Activated T-cell treated with anti-CD3 and anti-CD28 coated beads, Interleukin-2, amount 50 U/mL, for 4 hours (primary cell): ENCODE measurements around the gene ATRN. TPM values are rescaled to one million over a fixed set of nuclear protein-coding genes. Genes with fewer than 3 reads are reported as not detected.

Experiments
- ATAC-seq, 2 donors: fragments of 200-7000 bp; cut with Tn5 transposase; one replicate each; pipeline ENCODE4 v1.10.0; 2021
- DNase-seq: peaks from one replicate; pipeline ENCODE4 v3.0.0-alpha.2; 2020
- H3K27me3 Mint-ChIP-seq: one replicate; pipeline ENCODE4 v1.8.0; 2021; ENCODE audit warnings: low read depth, mixed read lengths
- H3K36me3 Mint-ChIP-seq: one replicate; pipeline ENCODE4 v1.8.0; 2022; ENCODE audit warnings: mixed read lengths; ENCODE audit not compliant: insufficient read depth
- H3K4me1 Mint-ChIP-seq: one replicate; pipeline ENCODE4 v1.8.0; 2021; ENCODE audit warnings: low read depth, mixed read lengths
- H3K4me3 Mint-ChIP-seq: one replicate; pipeline ENCODE4 v1.8.0; 2021; ENCODE audit warnings: mild to moderate bottlenecking, moderate library complexity, mixed read lengths
- H3K9me3 Mint-ChIP-seq: one replicate; pipeline ENCODE4 v1.8.0; 2021; ENCODE audit warnings: mixed read lengths
- total RNA-seq, 3 donors: library from RNA; stranded (reverse); gene quantifications; one replicate each; pipeline ENCODE4 v1.2.1, GENCODE V29; 2021

Gene ATRN
- total RNA-seq, 3 donors from 2014 or later: 12.3 to 12.5 (median 12.3) TPM

DNA sequence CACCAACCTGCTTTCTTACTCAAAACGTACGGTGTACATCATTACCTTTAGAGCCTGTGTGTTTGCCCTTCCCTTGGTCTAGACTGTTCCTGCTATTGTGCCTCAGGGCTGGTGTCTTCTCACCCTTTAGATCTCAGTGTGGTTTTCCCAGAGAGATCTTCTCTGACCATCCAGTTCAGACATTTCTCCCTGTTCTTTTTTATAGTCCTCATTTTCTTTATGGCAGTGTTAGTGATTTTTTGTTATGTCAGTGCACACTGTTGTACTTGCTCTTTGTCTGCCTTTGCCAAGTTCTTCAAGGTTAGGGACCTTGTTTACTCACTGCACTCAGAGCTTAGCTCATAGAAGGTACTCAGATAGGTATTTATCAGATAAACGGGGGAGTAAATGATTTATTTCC lies 82.8 kb downstream of the ATRN start:
- H3K27me3 Mint-ChIP-seq: no peaks in the 10 kb centered on the region
- DNase-seq: no peak
- ATAC-seq: no peak
- H3K36me3 Mint-ChIP-seq: peaks cover 41% of the 10 kb centered on the region
- peaks cover 3% of the 10 kb centered on the region for H3K4me1 Mint-ChIP-seq
- no peaks in the 10 kb centered on the region for H3K9me3 Mint-ChIP-seq
- no peak overlapping the region for H3K4me3 Mint-ChIP-seq

DNA sequence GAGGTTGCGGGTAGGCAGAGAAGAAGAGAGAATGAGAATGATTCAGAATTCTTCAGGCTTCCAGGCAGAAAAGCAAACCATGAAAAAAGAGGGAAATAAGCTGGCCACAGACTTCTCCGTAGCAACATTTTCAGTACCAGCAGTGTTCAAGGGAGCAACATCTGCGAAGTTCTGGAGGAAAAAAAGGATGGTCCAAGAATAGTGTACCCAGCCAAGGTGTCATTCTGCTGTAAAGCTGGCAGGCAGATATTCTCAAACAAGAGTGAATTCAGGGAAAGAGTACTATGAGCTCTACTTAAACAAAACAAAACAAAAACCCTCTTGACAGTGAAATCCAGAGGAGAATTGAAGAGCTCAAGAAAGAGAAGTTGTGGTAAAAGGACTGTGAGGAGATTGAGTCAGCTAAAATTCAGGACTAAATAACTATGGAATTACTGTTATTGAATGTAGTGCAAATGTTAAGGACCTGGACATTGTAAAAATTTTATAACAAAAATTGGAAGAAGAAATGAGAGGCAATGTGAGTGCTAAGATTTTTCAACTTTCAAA lies 86.5 kb downstream of the ATRN start:
- ATAC-seq: no peak
- H3K27me3 Mint-ChIP-seq: no peaks in the 10 kb centered on the region
- no peaks in the 10 kb centered on the region for H3K4me1 Mint-ChIP-seq
- no peak for DNase-seq
- H3K4me3 Mint-ChIP-seq: no peak overlapping the region
- H3K9me3 Mint-ChIP-seq: no peaks in the 10 kb centered on the region
- peaks cover 30% of the 10 kb centered on the region for H3K36me3 Mint-ChIP-seq

DNA sequence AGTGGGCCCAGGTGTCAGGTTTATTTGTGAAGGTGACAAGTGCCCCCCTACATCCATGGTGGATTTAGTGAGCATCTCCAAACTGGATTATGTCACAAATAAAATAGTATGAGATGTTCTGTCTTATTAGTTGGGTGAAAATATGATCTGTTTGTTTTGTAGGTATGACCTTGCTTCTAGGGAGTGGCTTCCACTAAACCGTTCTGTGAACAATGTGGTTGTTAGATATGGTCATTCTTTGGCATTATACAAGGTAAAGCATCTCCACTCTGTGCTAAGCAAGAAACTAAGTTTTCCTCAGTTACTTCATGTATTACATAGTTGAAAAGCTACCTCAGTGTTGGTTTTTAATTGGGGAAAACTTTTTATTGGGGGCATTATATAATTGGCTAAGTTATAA lies 88.4 kb downstream of the ATRN start:
- peaks cover 27% of the 10 kb centered on the region for H3K36me3 Mint-ChIP-seq
- ATAC-seq (no peak), DNase-seq (no peak)
- no peaks in the 10 kb centered on the region for H3K27me3 Mint-ChIP-seq
- no peak overlapping the region for H3K4me3 Mint-ChIP-seq
- H3K9me3 Mint-ChIP-seq: no peaks in the 10 kb centered on the region
- H3K4me1 Mint-ChIP-seq: no peaks in the 10 kb centered on the region

DNA sequence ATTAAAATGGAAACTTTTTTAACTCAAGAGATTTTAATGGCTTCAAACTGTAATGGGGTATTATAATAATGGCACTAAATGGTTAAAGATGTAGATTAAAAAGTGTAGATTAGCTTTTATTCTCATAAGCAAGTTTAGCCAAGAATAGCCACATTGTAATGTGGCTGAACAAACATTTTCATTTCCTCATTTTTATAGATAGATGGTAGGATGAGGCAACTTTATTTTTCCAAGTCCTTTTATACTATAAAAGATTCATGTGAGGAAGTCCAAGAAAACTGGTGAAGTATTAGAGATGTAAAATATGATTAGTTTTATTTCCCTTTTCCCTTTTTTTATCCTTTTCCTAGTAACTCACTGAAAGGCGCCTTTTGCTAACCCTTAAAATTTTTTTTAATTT lies 88.8 kb downstream of the ATRN start:
- Mint-ChIP-seq H3K4me3 (no peak overlapping the region), H3K4me1 (no peaks in the 10 kb centered on the region), H3K27me3 (no peaks in the 10 kb centered on the region), H3K9me3 (no peaks in the 10 kb centered on the region), H3K36me3 (peaks cover 27% of the 10 kb centered on the region)
- no peak for ATAC-seq
- no peak for DNase-seq

DNA sequence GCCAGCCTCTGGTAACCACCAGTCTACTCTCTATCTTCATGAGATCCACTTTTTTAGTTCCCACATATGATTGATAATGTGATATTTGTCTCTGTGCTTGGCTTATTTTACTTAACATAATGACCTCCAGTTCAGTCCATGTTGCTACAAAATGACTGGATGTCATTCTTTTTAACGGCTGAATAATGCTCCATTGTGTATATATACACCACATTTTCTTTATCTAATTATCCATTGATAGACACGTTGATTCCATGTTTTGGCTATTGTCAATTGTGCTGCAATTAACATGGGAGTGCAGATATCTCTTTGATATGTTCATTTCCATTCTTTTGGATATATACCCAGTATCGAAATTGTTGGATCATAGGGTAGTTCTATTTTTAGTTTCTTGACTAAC lies 89.3 kb downstream of the ATRN start:
- ATAC-seq (no peak), DNase-seq (no peak)
- Mint-ChIP-seq H3K27me3 (no peaks in the 10 kb centered on the region), H3K36me3 (peaks cover 27% of the 10 kb centered on the region), H3K9me3 (no peaks in the 10 kb centered on the region), H3K4me3 (no peak overlapping the region), H3K4me1 (no peaks in the 10 kb centered on the region)

DNA sequence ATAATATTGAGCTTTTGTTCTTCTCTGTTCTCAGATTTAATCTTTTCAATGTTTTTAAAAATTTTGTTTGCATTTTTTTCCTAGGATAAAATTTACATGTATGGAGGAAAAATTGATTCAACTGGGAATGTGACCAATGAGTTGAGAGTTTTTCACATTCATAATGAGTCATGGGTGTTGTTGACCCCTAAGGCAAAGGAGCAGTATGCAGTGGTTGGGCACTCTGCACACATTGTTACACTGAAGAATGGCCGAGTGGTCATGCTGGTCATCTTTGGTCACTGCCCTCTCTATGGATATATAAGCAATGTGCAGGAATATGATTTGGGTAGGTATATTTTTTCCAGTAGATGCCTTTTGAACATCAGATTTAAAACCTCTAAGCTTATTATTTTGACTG lies 89.8 kb downstream of the ATRN start:
- no peak for DNase-seq
- no peak for ATAC-seq
- no peak overlapping the region for H3K4me3 Mint-ChIP-seq
- peaks cover 26% of the 10 kb centered on the region for H3K36me3 Mint-ChIP-seq
- no peaks in the 10 kb centered on the region for H3K4me1 Mint-ChIP-seq
- no peaks in the 10 kb centered on the region for H3K27me3 Mint-ChIP-seq
- H3K9me3 Mint-ChIP-seq: no peaks in the 10 kb centered on the region

DNA sequence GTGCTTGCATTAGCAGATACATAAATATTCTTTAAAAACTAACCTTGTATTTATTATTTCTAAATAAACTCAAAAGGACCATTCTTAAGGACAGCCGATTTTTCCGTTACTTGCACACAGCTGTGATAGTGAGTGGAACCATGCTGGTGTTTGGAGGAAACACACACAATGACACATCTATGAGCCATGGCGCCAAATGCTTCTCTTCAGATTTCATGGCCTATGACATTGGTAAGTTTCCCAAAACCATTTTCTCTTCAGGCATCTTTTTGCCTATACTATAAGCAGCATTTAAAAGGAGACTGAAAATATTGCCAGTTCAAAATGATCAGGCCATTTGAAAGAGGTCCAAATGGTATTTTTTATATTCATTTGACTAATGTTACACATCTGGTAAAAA lies 92.3 kb downstream of the ATRN start:
- H3K4me1 Mint-ChIP-seq: no peaks in the 10 kb centered on the region
- peaks cover 16% of the 10 kb centered on the region for H3K36me3 Mint-ChIP-seq
- ATAC-seq (no peak), DNase-seq (no peak)
- H3K9me3 Mint-ChIP-seq: no peaks in the 10 kb centered on the region
- no peaks in the 10 kb centered on the region for H3K27me3 Mint-ChIP-seq
- no peak overlapping the region for H3K4me3 Mint-ChIP-seq

DNA sequence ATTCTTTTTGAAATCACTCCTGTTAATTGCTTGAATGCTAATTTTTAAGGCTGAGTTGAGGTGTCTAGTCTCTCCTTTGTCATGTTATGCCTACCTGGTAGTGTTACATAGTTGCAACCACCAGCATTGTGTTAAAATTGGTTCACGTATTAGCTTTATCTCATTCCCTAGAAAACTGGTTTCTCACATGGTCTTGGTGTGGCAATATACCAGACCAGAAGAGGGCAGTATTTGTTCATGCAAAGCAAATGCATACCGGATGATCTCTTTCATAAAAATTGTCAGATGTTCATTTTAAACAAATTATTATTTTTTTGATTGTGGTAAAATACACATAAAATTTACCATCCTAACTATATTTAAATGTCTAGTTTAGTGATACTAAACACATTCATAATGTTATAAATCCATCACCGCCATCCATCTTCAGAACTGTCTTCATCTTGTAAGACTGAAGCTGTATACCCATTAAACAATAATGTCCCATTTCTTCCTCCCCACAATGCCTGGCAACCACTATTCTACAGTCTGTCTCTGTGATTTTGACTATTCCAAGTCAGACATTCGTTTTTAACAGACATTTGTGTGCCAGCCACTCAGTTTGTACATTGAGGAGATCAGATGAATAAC lies 92.8 kb downstream of the ATRN start:
- Mint-ChIP-seq H3K27me3 (no peaks in the 10 kb centered on the region), H3K9me3 (no peaks in the 10 kb centered on the region), H3K4me1 (no peaks in the 10 kb centered on the region), H3K36me3 (peaks cover 16% of the 10 kb centered on the region), H3K4me3 (no peak overlapping the region)
- ATAC-seq (no peak), DNase-seq (no peak)

DNA sequence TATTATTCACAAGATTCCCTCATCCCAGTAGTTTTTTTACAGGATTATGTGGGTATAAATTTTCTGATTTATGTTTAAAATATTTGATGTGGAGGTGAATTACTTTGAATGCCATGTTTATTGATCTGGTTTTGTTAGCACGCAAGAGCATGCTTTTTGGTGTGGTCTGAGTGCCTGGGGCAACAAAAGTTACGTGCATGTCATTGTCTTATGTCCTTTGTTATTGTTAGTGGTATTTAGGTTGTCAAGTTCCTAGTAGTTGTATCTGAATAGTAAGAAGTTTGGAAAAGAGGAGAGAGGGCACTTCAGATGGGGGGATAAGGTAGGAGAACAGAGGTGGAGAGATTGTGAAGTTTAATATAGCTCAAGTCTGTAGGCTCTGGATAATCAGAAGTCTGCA lies 95.0 kb downstream of the ATRN start:
- Mint-ChIP-seq H3K9me3 (no peaks in the 10 kb centered on the region), H3K36me3 (peaks cover 12% of the 10 kb centered on the region), H3K4me1 (no peaks in the 10 kb centered on the region), H3K27me3 (no peaks in the 10 kb centered on the region), H3K4me3 (no peak overlapping the region)
- no peak for ATAC-seq
- DNase-seq: no peak

DNA sequence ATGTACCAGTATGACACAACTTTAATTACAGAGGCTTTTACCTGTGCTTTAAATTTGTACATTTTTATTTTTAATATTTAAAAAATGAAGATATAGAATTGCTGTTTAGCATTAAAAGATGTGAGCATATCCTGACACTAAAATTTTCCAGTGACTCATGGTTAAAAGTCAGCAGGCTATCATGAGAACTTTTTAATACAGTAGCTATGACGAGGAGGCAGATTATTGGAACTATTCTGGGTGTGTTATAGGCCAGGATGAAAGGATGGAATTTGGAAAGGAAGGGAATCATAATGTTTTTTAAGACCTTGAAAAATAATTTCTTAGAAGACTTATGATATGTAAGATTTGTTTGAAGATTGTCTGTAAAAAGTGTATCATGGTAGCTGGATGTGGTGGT lies 101.3 kb downstream of the ATRN start:
- Mint-ChIP-seq H3K36me3 (peaks cover 30% of the 10 kb centered on the region), H3K4me1 (no peaks in the 10 kb centered on the region), H3K4me3 (no peak overlapping the region), H3K9me3 (no peaks in the 10 kb centered on the region), H3K27me3 (no peaks in the 10 kb centered on the region)
- DNase-seq: no peak
- no peak for ATAC-seq

DNA sequence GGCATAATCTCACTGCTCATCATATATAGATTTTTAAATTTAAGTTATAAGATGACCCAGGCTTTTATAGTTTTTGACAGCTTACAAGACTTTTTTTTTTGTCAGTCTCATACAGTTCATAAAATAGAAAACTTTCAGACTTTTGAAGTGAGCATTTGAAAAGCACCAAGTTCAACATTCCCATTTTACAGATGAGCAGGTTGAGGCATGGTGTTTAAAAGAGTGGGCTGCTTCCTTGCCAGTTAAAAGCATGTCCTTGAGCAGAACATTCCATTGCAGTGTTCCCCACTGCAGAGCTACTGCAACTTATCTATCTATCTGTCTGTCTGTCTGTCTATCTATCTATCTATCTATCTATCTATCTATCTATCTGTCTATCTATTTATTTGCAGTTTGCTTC lies 105.5 kb downstream of the ATRN start:
- Mint-ChIP-seq H3K4me3 (no peak overlapping the region), H3K36me3 (peaks cover 48% of the 10 kb centered on the region), H3K4me1 (no peaks in the 10 kb centered on the region), H3K27me3 (no peaks in the 10 kb centered on the region), H3K9me3 (no peaks in the 10 kb centered on the region)
- ATAC-seq: no peak
- DNase-seq: no peak

DNA sequence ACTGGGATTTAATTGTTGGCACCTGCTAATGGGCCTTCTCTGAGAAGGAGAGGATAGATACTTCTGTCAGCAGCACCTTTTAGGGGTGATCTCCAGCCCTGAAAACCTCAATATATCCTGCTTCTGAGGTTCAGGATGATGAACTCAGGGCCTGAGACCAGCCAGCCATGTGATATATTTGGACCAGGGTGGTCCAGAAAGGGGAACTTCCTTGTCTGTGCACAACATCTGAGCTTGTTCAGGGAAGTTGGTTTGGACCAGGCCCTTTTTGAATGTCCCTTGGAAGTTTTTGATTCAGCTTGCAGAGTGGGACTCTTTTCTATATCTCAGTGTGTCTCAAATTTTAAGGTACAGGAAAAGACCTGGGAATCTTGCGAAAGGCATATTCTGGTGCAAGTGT lies 106.5 kb downstream of the ATRN start:
- no peaks in the 10 kb centered on the region for H3K9me3 Mint-ChIP-seq
- no peaks in the 10 kb centered on the region for H3K27me3 Mint-ChIP-seq
- DNase-seq (no peak), ATAC-seq (no peak)
- H3K36me3 Mint-ChIP-seq: peaks cover 54% of the 10 kb centered on the region
- H3K4me1 Mint-ChIP-seq: no peaks in the 10 kb centered on the region
- no peak overlapping the region for H3K4me3 Mint-ChIP-seq

DNA sequence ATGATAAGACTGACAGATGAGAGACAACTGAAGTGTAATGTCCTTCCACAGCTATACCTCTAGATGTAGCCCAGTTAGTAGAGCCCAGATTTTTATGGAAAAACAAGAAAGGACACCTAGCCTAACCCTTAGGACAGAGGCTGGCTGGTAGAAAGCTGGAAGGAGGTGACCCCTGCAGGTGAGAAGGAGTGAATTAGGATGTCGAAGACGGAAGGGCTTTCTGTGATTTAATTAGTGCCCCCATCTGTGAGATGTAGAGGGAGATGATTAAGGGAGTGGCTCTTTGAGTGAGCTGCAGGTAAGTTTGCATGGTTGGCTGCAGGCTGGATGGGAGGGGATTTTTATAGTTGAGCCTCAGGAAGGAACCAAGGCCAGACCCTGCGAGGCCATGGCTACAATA lies 109.6 kb downstream of the ATRN start:
- Mint-ChIP-seq H3K27me3 (no peaks in the 10 kb centered on the region), H3K4me1 (no peaks in the 10 kb centered on the region), H3K36me3 (peaks cover 72% of the 10 kb centered on the region), H3K9me3 (no peaks in the 10 kb centered on the region), H3K4me3 (no peak overlapping the region)
- DNase-seq (no peak), ATAC-seq (no peak)

DNA sequence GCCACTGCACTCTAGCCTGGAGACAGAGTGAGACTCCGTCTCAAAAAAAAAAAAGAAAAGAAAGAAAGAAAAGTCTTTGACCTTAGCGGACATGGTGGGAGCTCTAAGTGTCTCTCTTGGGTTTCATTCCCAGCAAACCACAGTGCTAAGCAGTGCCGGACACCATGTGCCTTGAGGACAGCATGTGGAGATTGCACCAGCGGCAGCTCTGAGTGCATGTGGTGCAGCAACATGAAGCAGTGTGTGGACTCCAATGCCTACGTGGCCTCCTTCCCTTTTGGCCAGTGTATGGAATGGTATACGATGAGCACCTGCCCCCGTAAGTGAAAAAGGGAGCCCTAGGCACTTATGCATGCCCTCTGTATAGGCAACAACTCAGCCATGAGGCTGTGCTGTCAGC lies 112.9 kb downstream of the ATRN start:
- H3K36me3 Mint-ChIP-seq: peaks cover 73% of the 10 kb centered on the region

DNA sequence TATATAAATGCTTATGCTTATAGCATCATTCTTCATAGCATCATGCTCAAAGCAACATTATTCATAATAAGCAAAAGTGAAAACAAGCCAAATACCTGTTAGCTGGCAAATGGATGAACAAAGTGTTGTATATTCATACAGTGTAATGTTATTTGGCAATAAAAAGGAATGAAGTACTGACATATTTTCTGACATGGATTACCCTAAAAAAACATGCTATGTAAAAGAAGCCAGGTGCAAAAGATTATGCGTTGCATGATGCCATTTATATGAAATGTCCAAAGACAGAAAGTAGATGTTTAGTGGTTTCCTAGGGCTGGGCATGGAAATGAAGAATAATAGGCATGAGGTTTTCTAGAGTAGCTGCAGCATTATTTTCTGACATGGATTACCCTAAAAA lies 115.3 kb downstream of the ATRN start:
- no peaks in the 10 kb centered on the region for H3K9me3 Mint-ChIP-seq
- H3K36me3 Mint-ChIP-seq: peaks cover 73% of the 10 kb centered on the region
- H3K27me3 Mint-ChIP-seq: no peaks in the 10 kb centered on the region
- no peak for ATAC-seq
- no peaks in the 10 kb centered on the region for H3K4me1 Mint-ChIP-seq
- no peak overlapping the region for H3K4me3 Mint-ChIP-seq
- DNase-seq: no peak

More for the DNA sequence above, 112.9 kb downstream of the ATRN start:
- no peak overlapping the region for H3K4me3 Mint-ChIP-seq
- no peaks in the 10 kb centered on the region for H3K27me3 Mint-ChIP-seq
- H3K4me1 Mint-ChIP-seq: no peaks in the 10 kb centered on the region
- no peak for DNase-seq
- ATAC-seq: no peak
- H3K9me3 Mint-ChIP-seq: no peaks in the 10 kb centered on the region

DNA sequence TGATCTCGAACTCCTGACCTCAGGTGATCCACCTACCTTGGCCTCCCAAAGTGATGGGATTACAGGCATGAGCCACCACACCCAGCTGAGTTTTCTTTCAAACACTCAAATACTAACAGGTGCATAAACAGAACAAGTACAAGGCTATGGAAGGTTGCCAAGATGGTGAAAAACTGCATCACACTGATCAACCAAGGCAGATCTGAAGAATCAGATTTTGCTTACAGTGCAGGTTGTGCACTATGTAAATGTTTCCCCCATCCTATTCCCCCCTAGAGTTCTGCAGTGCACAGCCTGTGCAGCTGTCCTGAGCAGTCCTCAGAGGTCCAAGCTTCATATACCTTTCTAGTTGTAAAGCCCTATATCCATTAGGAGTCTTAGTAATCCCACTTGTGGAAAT lies 119.3 kb downstream of the ATRN start:
- DNase-seq: no peak
- ATAC-seq: no peak
- no peaks in the 10 kb centered on the region for H3K27me3 Mint-ChIP-seq
- H3K4me3 Mint-ChIP-seq: no peak overlapping the region
- H3K4me1 Mint-ChIP-seq: no peaks in the 10 kb centered on the region
- no peaks in the 10 kb centered on the region for H3K9me3 Mint-ChIP-seq
- peaks cover 66% of the 10 kb centered on the region for H3K36me3 Mint-ChIP-seq
